ENCODE results near the gene ACOT7. TPM values are rescaled to one million over a fixed set of nuclear protein-coding genes. Genes with fewer than 3 reads are reported as not detected.
A peak's percentile ranks its signal among the peaks of the same experiment; 100 is the strongest.
"Not testable (repeated sequence)": the region's sequence is repeated elsewhere in the genome, so short reads cannot be mapped to it uniquely, and the experiment has no call there.

Gene ACOT7
- total RNA-seq, 1 experiment from 2014 or later: 165 TPM

GRCh38 chr1:6221210-6221784 is 172.3 kb downstream of the ACOT7 start:
- Histone ChIP-seq H3K27ac (ENCODE audit: low read length) (peak overlapping the region; percentile 84), H2AFZ (ENCODE audit: low read length) (no peak overlapping the region)

DNA sequence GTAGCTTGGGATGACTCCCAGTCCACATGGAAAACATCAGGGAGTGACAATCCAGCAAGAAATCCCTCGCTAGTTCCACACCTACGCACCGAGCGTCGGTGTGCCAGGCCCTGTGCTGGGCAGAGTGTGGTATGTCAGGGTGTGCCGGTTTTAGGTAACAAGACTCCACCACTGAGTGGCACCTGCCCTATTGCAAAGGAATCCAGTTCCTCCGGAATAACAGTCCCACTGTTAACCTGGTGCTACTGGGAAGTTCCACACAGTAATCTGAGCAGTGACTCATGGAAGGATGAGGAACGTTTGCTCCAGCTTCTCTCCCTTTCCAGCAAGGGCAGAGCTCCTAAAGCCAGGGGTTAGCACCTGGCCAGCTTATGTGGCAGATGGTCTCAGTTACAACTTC is 173.3 kb downstream of the ACOT7 start:
- H3K4me3 ChIP-seq (ENCODE audit: low read length): peak overlapping the region; percentile 18; the same call in 1 of the 2 replicates
- no peak overlapping the region for H2AFZ ChIP-seq (ENCODE audit: low read length)
- intact Hi-C loops (cut with micrococcal nuclease): no loop called here
- peak; percentile 99 for DNase-seq
- H3K9me3 ChIP-seq (ENCODE audit: low read length): no peaks in the 10 kb centered on the region
- peaks cover 60% of the 10 kb centered on the region for H3K4me1 ChIP-seq (ENCODE audit: insufficient read depth, low read length)
- ChIA-PET CTCF (interaction anchor here (0.6 to 1.6 kb wide), 5 partner anchors 14 to 203 kb away, joined by 3 to 19 read pairs (median 5); partner anchors contain the start of gene RNF207), POLR2A (ENCODE audit: unreplicated experiment) (interaction anchor here (1.2 kb wide), 1 partner anchor 14 kb away, joined by 3 read pairs; the partner anchor contains the start of gene RNF207)
- H3K4me2 ChIP-seq (ENCODE audit: low read length): peak overlapping the region; percentile 60
- H3K9ac ChIP-seq (ENCODE audit: low read length): peak overlapping the region; percentile 26
- peaks cover 15% of the 10 kb centered on the region; the same call in 1 of the 2 replicates for H3K79me2 ChIP-seq (ENCODE audit: low read length)
- no peaks in the 10 kb centered on the region for H3K27me3 ChIP-seq (ENCODE audit: low read length)
- peak; percentile 90 for ATAC-seq
- H3F3A ChIP-seq (ENCODE audit: low read length, unreplicated experiment): peaks cover 20% of the 10 kb centered on the region
- TSS peak; percentile 13 for BruUV-seq (replicated peaks)
- peaks cover 61% of the 10 kb centered on the region for H3K36me3 ChIP-seq (ENCODE audit: low read depth, low read length)
- TF ChIP-seq CTCF (conservative IDR thresholded peaks at IDR 0.05; ENCODE audit: low read depth, low read length) (no peak), EZH2phosphoT487 (IDR thresholded peaks at IDR 0.05; ENCODE audit: borderline replicate concordance, low read length) (no peak), EZH2 (IDR thresholded peaks at IDR 0.05; ENCODE audit: low read length, unreplicated experiment) (no peak)
- 0 out of 2 replicates have a peak, but pooled peaks cover 9% of the 10 kb centered on the region for H4K20me1 ChIP-seq (ENCODE audit: low read length)
- peak overlapping the region; percentile 84 for H3K27ac ChIP-seq (ENCODE audit: low read length)
- no peaks in the 10 kb centered on the region for H3K9me2 ChIP-seq (replicated peaks; ENCODE audit: low read length)

More at GRCh38 chr1:6221210-6221784, 172.3 kb downstream of the ACOT7 start:
- Histone ChIP-seq H3K36me3 (ENCODE audit: low read depth, low read length) (peaks cover 60% of the 10 kb centered on the region), H3K4me1 (ENCODE audit: insufficient read depth, low read length) (peaks cover 61% of the 10 kb centered on the region), H3K4me3 (ENCODE audit: low read length) (no peak overlapping the region), H3F3A (ENCODE audit: low read length, unreplicated experiment) (peaks cover 20% of the 10 kb centered on the region), H3K4me2 (ENCODE audit: low read length) (peak overlapping the region; percentile 60), H3K9me3 (ENCODE audit: low read length) (no peaks in the 10 kb centered on the region), H3K27me3 (ENCODE audit: low read length) (no peaks in the 10 kb centered on the region), H3K9ac (ENCODE audit: low read length) (no peak overlapping the region), H3K9me2 (replicated peaks; ENCODE audit: low read length) (no peaks in the 10 kb centered on the region), H4K20me1 (ENCODE audit: low read length) (0 out of 2 replicates have a peak, but pooled peaks cover 12% of the 10 kb centered on the region), H3K79me2 (ENCODE audit: low read length) (peaks cover 24% of the 10 kb centered on the region; the same call in 1 of the 2 replicates)
- BruUV-seq (replicated peaks): TSS peak; percentile 21
- DNase-seq: no peak
- no peak for ATAC-seq
- TF ChIP-seq CTCF (conservative IDR thresholded peaks at IDR 0.05; ENCODE audit: low read depth, low read length) (no peak), EZH2 (IDR thresholded peaks at IDR 0.05; ENCODE audit: low read length, unreplicated experiment) (no peak), EZH2phosphoT487 (IDR thresholded peaks at IDR 0.05; ENCODE audit: borderline replicate concordance, low read length) (no peak)
- intact Hi-C loops (cut with micrococcal nuclease): no loop called here
- ChIA-PET POLR2A (ENCODE audit: unreplicated experiment) (interaction anchor here (1.2 kb wide), 1 partner anchor 15 kb away, joined by 3 read pairs; the partner anchor contains the start of gene RNF207), CTCF (interaction anchor here (1.2 to 1.6 kb wide), 2 partner anchors 16 to 23 kb away, joined by 6 to 19 read pairs; no protein-coding TSS in a partner anchor)

DNA sequence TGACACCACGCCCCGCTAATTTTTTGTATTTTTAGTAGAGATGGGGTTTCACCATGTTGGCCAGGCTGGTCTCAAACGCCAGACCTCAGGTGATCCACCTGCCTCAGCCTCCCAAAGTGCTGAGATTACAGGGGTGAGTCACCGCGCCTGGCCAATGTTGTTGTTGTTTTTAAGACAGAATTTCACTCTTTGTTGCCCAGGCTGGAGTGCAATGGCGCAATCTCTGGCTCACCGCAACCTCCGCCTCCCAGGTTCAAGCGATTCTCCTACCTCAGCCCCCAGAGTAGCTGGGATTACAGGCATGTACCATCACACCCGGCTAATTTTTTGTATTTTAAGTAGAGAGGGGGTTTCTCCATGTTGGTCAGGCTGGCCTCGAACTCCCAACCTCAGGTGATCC is 173.9 kb downstream of the ACOT7 start:
- intact Hi-C loops (cut with micrococcal nuclease); POLR2A ChIA-PET (ENCODE audit: unreplicated experiment); H3K27me3 ChIP-seq (ENCODE audit: low read length); DNase-seq; H3K9ac ChIP-seq (ENCODE audit: low read length); H4K20me1 ChIP-seq (ENCODE audit: low read length); H3K9me2 ChIP-seq (replicated peaks; ENCODE audit: low read length); BruUV-seq (replicated peaks); H2AFZ ChIP-seq (ENCODE audit: low read length); H3K79me2 ChIP-seq (ENCODE audit: low read length); ATAC-seq; H3K9me3 ChIP-seq (ENCODE audit: low read length); H3K4me3 ChIP-seq (ENCODE audit: low read length): not testable (repeated sequence)
- H3K27ac ChIP-seq (ENCODE audit: low read length): peak overlapping the region; percentile 84
- peaks cover 17% of the 10 kb centered on the region for H3F3A ChIP-seq (ENCODE audit: low read length, unreplicated experiment)
- H3K36me3 ChIP-seq (ENCODE audit: low read depth, low read length): peaks cover 55% of the 10 kb centered on the region
- H3K4me2 ChIP-seq (ENCODE audit: low read length): peak overlapping the region; percentile 41; the same call in 1 of the 2 replicates
- H3K4me1 ChIP-seq (ENCODE audit: insufficient read depth, low read length): peaks cover 55% of the 10 kb centered on the region
- CTCF ChIA-PET: interaction anchor here (1.6 kb wide), 1 partner anchor 15 kb away, joined by 19 read pairs; no protein-coding TSS in a partner anchor

Measured in PC-3 (cell line).